Fibroblast of mammary gland (primary cell): ENCODE measurements around the gene CD38.

Source experiments
- DNase-seq: peaks from one replicate; pipeline ENCODE4 v3.0.0-alpha.2; 2010; ENCODE audit warnings: low read depth
- H3K4me3 ChIP-seq: 2 replicates; pipeline ENCODE4 v1.5.1; 2011; ENCODE audit warnings: low read depth, mild to moderate bottlenecking, low read length, moderate library complexity; ENCODE audit not compliant: control insufficient read depth
- CTCF ChIP-seq: conservative IDR thresholded peaks from 2 replicates; pipeline ENCODE4 v1.5.1; 2011; ENCODE audit warnings: low read depth, low read length, inconsistent platforms; ENCODE audit not compliant: control insufficient read depth, insufficient read depth

Gene CD38

GRCh38 chr4:15751153-15751552, 27.0 kb upstream of the CD38 start:
- H3K4me3 ChIP-seq: no peak overlapping the region
- TF ChIP-seq CTCF: no peak
- no peak for DNase-seq

- no peak for TF ChIP-seq CTCF
- H3K4me3 ChIP-seq: no peak overlapping the region
Observed at GRCh38 chr4:15753081-15753480, 25.0 kb upstream of the CD38 start.

DNA sequence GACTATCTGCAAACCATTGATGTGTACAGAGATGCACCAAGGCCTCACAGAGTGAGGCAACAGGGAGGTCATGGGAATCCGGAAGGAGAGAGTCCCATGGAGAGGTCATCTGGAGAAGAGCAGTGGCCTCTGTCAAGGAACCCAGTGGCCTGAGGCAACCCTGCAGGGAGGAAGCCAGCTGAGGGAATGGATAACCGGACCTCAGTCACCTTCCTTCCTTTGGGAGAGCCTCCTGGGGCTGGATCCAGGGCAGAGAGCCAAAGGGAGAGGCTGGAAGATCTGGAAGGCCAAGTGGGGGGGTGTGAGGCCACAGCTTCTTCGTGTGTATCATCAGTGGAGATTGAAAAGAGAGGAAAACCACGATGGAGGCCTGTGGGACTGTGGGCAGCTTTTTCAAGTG, 24.3 kb upstream of the CD38 start:
- no peak for TF ChIP-seq CTCF
- H3K4me3 ChIP-seq: no peak overlapping the region
- peak; percentile 11 for DNase-seq

More at GRCh38 chr4:15753081-15753480, 25.0 kb upstream of the CD38 start:
- DNase-seq: no peak

GRCh38 chr4:15754323-15754722, 23.8 kb upstream of the CD38 start:
- H3K4me3 ChIP-seq: no peak overlapping the region
- no peak for DNase-seq
- TF ChIP-seq CTCF: no peak

GRCh38 chr4:15755321-15756155, 22.6 kb upstream of the CD38 start:
- DNase-seq: peak; percentile 55
- H3K4me3 ChIP-seq: no peak overlapping the region
- TF ChIP-seq CTCF: no peak

- H3K4me3 ChIP-seq: no peak overlapping the region
- peak; percentile 8 for DNase-seq
- TF ChIP-seq CTCF: no peak
Observed at GRCh38 chr4:15756361-15756861, 21.7 kb upstream of the CD38 start.
